Loucy (cell line): ENCODE measurements around the gene HPSE.

Experiments used
- EZH2phosphoT487 ChIP-seq: fragments of 200-600 bp; IDR thresholded peaks from 2 replicates; pipeline ENCODE4 v1.6.1; 2018; ENCODE audit warnings: antibody characterized with exemption, mild to moderate bottlenecking, moderate library complexity, borderline replicate concordance
- TF ChIP-seq, protein P1 (sequence below): fragments of 200-600 bp; sonication (generic); conservative IDR thresholded peaks from 2 replicates; pipeline ENCODE4 v1.5.1; 2014; ENCODE audit warnings: mild to moderate bottlenecking, antibody characterized with exemption, low read length

DNA sequence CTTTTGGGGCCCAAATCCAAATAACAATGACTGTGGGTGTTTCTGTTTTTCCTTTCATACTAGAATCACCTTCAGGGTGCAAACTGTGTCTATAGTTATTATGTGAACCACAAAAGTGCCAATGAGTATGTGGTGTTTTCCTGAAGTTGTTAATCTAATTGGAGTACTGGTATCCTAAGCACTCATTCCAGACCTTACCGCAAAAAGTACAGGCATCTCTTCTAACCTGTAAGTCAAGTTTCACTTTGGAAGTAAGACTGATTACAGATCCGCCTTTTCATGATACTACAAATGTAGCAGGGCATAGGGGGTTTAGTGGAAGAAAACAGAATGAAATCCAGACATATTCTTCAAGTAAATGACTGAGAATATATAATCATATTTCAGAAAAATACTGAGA lies 66.2 kb downstream of the HPSE start:
- TF ChIP-seq, protein P1, sequence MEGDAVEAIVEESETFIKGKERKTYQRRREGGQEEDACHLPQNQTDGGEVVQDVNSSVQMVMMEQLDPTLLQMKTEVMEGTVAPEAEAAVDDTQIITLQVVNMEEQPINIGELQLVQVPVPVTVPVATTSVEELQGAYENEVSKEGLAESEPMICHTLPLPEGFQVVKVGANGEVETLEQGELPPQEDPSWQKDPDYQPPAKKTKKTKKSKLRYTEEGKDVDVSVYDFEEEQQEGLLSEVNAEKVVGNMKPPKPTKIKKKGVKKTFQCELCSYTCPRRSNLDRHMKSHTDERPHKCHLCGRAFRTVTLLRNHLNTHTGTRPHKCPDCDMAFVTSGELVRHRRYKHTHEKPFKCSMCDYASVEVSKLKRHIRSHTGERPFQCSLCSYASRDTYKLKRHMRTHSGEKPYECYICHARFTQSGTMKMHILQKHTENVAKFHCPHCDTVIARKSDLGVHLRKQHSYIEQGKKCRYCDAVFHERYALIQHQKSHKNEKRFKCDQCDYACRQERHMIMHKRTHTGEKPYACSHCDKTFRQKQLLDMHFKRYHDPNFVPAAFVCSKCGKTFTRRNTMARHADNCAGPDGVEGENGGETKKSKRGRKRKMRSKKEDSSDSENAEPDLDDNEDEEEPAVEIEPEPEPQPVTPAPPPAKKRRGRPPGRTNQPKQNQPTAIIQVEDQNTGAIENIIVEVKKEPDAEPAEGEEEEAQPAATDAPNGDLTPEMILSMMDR = no peak
- TF ChIP-seq EZH2phosphoT487 = no peak
